Measurements from ENCODE around the gene HNRNPF. TPM values are rescaled to one million over a fixed set of nuclear protein-coding genes. Genes with fewer than 3 reads are reported as not detected.

The HNRNPF gene
- total RNA-seq, 4 donors from 2014 or later, result 145 to 177 (median 160) TPM

DNA sequence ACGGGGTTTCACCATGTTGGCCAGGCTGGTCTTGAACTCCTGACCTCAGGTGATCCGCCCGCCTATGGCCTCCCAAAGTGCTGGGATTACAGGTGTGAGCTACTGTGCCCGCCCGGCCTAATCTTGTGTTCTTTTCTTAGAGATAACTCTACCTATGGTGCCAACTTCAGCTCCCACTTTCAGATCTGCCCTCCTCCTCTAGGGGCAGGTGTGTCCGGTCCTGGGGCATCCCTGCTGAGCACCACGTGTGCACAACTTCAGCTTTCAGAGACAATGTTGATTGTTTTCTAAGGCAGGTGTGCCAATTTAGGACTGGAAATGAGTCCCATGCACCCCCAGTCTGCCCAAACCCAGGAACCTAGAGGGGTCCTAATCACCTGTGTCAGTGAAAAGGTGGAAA, 56.0 kb downstream of the HNRNPF start:
- Histone ChIP-seq H3K4me3 (no peak overlapping the region), H3K9me3 (no peaks in the 10 kb centered on the region), H3K36me3 (no peaks in the 10 kb centered on the region), H3K4me1 (no peaks in the 10 kb centered on the region), H3K27ac (no peak overlapping the region), H3K27me3 (no peaks in the 10 kb centered on the region)
- TF ChIP-seq POLR2A (IDR thresholded peaks at IDR 0.05), result no peak
- TF ChIP-seq, protein P1, sequence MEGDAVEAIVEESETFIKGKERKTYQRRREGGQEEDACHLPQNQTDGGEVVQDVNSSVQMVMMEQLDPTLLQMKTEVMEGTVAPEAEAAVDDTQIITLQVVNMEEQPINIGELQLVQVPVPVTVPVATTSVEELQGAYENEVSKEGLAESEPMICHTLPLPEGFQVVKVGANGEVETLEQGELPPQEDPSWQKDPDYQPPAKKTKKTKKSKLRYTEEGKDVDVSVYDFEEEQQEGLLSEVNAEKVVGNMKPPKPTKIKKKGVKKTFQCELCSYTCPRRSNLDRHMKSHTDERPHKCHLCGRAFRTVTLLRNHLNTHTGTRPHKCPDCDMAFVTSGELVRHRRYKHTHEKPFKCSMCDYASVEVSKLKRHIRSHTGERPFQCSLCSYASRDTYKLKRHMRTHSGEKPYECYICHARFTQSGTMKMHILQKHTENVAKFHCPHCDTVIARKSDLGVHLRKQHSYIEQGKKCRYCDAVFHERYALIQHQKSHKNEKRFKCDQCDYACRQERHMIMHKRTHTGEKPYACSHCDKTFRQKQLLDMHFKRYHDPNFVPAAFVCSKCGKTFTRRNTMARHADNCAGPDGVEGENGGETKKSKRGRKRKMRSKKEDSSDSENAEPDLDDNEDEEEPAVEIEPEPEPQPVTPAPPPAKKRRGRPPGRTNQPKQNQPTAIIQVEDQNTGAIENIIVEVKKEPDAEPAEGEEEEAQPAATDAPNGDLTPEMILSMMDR (IDR thresholded peaks at IDR 0.05), result no peak
- DNase-seq, result no peak

DNA sequence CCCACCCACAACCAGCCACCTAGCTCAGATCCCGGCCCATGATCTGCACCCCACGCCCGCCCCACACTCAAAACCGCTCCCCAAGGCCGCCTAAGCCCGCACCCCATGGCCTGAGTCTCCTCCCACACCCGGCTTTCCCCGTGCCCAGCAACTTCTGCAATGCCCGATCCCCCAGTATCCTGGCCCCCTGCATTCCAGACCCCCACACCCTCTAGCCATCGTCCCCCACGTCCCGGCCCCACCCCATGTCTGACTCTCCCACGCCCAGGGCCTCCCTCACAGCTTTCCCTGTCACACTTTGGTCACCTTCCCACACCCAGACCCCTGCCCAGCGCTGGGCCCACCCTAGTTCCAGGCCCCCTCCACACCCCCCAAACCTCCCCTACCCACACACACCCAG, 57.7 kb downstream of the HNRNPF start:
- Histone ChIP-seq H3K27ac (no peak overlapping the region), H3K36me3 (no peaks in the 10 kb centered on the region), H3K4me3 (no peak overlapping the region)

DNA sequence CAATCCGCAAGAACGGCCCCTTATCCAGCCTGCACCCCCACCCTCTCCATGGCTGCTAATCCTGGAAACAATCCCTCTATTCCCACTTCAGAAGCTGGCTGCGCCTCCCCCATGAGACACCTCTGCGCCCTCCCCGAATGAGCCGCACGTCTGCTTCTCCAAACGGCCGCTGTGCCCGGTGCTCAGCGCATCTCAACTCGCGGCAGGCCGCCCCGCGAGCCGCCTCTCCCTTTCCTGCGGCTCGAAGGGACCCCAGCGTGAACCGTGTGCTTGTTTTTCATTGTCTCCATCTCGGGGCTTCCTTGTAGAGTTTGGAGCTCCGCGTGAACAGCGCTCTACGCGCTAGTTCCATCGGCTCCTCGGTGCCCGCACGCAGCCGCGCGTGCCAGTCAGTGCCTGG, 58.3 kb downstream of the HNRNPF start:
- H3K27ac ChIP-seq, result no peak overlapping the region
- no peaks in the 10 kb centered on the region for H3K4me1 ChIP-seq
- H3K4me3 ChIP-seq, result no peak overlapping the region
- H3K27me3 ChIP-seq, result no peaks in the 10 kb centered on the region
- no peaks in the 10 kb centered on the region for H3K36me3 ChIP-seq
- no peak for TF ChIP-seq POLR2A (IDR thresholded peaks at IDR 0.05)
- TF ChIP-seq, protein P1 (IDR thresholded peaks at IDR 0.05), result no peak
- no peak for DNase-seq
- H3K9me3 ChIP-seq, result no peaks in the 10 kb centered on the region

More for the DNA sequence above, 57.7 kb downstream of the HNRNPF start:
- Histone ChIP-seq H3K27me3 (no peaks in the 10 kb centered on the region), H3K4me1 (no peaks in the 10 kb centered on the region), H3K9me3 (no peaks in the 10 kb centered on the region)
- no peak for DNase-seq
- TF ChIP-seq, protein P1 (IDR thresholded peaks at IDR 0.05), result no peak
- TF ChIP-seq POLR2A (IDR thresholded peaks at IDR 0.05), result no peak

DNA sequence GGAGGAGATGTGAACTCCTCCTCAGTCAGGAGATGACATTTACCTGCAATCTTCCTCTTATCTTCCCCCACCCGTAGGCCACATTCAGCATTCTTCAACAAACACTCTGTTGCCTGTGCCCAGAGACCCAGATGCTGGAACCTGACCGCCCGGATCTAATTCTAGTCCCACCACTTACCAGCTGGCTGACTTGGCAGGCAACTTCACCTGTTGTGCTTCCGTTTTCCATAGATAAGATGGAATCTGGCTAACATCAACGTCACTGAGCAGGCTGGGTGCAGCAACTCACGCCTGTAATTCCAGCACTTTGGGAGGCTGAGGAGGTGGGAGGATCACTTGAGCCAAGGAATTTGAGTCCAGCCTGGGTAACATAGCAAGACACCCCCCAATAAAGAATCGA, 58.8 kb downstream of the HNRNPF start:
- no peak for TF ChIP-seq POLR2A (IDR thresholded peaks at IDR 0.05)
- TF ChIP-seq, protein P1 (IDR thresholded peaks at IDR 0.05), result no peak
- Histone ChIP-seq H3K4me1 (no peaks in the 10 kb centered on the region), H3K27ac (no peak overlapping the region), H3K4me3 (no peak overlapping the region), H3K27me3 (no peaks in the 10 kb centered on the region), H3K36me3 (no peaks in the 10 kb centered on the region), H3K9me3 (no peaks in the 10 kb centered on the region)
- no peak for DNase-seq

DNA sequence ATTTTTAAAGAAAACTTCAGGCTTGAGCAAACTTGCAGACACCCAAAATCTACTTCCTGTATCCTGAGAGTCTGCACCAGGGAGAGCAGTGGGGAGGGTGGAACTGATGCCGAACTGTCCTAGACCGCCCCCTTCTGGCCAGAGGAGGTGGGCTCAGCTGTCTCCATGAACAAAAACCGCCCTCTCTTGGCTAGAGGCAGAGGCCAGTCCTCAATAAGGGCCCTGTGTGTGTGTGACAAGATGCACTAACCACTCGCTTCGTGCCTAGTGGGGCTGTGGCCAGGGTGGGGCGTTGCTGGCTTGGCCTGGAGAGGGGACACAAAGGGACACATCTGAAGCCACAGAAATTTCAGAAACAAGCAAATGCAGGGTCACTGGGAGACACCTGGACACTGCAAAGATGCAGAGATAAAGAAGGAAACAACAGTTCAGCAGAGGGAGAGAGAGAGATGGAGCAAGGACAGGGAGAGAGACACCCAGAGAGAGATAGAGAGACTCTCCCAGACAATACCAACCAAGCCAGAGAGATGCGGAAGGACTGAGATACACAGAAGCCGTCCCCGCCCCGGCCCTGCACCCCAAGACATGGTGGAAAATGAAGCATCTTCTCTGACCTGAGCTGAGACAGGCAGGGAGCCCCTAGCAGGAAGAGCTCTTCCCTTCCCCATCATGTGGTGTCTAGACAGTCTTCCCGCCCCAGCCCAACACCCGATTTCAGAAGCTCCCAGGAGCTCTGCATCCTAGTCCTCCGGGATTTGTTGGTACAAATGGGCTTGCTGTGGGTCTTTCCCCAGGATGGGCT, 60.3 kb downstream of the HNRNPF start:
- TF ChIP-seq, protein P1 (IDR thresholded peaks at IDR 0.05), result peak; percentile 83 to 97 (median 94)
- TF ChIP-seq POLR2A (IDR thresholded peaks at IDR 0.05), result no peak
- no peaks in the 10 kb centered on the region for H3K9me3 ChIP-seq
- no peak overlapping the region for H3K4me3 ChIP-seq
- no peaks in the 10 kb centered on the region for H3K27me3 ChIP-seq
- peak; percentile 86 to 95 (median 89) for DNase-seq
- H3K27ac ChIP-seq, result no peak overlapping the region
- no peaks in the 10 kb centered on the region for H3K36me3 ChIP-seq
- no peaks in the 10 kb centered on the region for H3K4me1 ChIP-seq

Measured in Peyer's patch (tissue), 4 donors.